Natural killer cell treated with Interleukin-12 subunit alpha and Interleukin-12 subunit beta and Interleukin-15 and Interleukin-18, amount 100 ng/mL, for 72 hours (primary cell): ENCODE results near the gene SH3BGRL2. TPM values are rescaled to one million over a fixed set of nuclear protein-coding genes. Genes with fewer than 3 reads are reported as not detected.
"Not testable (repeated sequence)": the region's sequence is repeated elsewhere in the genome, so short reads cannot be mapped to it uniquely, and the experiment has no call there.

ENCODE experiments used
- ATAC-seq, 2 donors: fragments of 150-1000 bp; cut with Tn5 transposase in 1 of 2; sonication (Bioruptor Pico), chemical (Tn5 transposase) in 1 of 2; 2 replicates each; pipeline ENCODE4 v1.10.0; 2021
- DNase-seq: peaks from one replicate; pipeline ENCODE4 v3.0.0; 2022; ENCODE audit warnings: low spot score
- H3K27ac Mint-ChIP-seq, 2 donors: 1 replicate in 1 of 2; 2 replicates in 1 of 2; pipeline ENCODE4 v1.8.0; 2022; ENCODE audit warnings: mixed read lengths in 2 of 2, mild to moderate bottlenecking in 1 of 2, moderate library complexity in 1 of 2
- H3K27me3 Mint-ChIP-seq, 2 donors: 1 replicate in 1 of 2; 2 replicates in 1 of 2; pipeline ENCODE4 v1.8.0; 2022; ENCODE audit warnings: mixed read lengths in 2 of 2
- H3K36me3 Mint-ChIP-seq: one replicate; pipeline ENCODE4 v1.8.0; 2022; ENCODE audit warnings: mixed read lengths
- H3K4me1 Mint-ChIP-seq, 2 donors: 1 replicate in 1 of 2; 2 replicates in 1 of 2; pipeline ENCODE4 v1.8.0; 2022; ENCODE audit warnings: low read depth in 2 of 2, mixed read lengths in 2 of 2, mild to moderate bottlenecking in 1 of 2
- H3K4me3 Mint-ChIP-seq: one replicate; pipeline ENCODE4 v1.8.0; 2022; ENCODE audit warnings: mixed read lengths
- H3K9me3 Mint-ChIP-seq: 2 replicates; pipeline ENCODE4 v1.8.0; 2022; ENCODE audit warnings: mixed read lengths
- total RNA-seq, 2 donors: library from RNA; stranded (reverse); gene quantifications; one replicate each; pipeline ENCODE4 v1.2.3, GENCODE V29; 2022

The SH3BGRL2 gene
- total RNA-seq, 2 donors from 2014 or later: not detected

- Mint-ChIP-seq H3K4me1 (no peaks in the 10 kb centered on the region), H3K36me3 (no peaks in the 10 kb centered on the region), H3K9me3 (no peaks in the 10 kb centered on the region), H3K27ac (no peak overlapping the region), H3K27me3 (no peaks in the 10 kb centered on the region), H3K4me3 (no peak overlapping the region)
- ATAC-seq (no peak), DNase-seq (no peak)
These were observed 42.8 kb downstream of the SH3BGRL2 start for GRCh38 chr6:79673947-79674346.

DNA sequence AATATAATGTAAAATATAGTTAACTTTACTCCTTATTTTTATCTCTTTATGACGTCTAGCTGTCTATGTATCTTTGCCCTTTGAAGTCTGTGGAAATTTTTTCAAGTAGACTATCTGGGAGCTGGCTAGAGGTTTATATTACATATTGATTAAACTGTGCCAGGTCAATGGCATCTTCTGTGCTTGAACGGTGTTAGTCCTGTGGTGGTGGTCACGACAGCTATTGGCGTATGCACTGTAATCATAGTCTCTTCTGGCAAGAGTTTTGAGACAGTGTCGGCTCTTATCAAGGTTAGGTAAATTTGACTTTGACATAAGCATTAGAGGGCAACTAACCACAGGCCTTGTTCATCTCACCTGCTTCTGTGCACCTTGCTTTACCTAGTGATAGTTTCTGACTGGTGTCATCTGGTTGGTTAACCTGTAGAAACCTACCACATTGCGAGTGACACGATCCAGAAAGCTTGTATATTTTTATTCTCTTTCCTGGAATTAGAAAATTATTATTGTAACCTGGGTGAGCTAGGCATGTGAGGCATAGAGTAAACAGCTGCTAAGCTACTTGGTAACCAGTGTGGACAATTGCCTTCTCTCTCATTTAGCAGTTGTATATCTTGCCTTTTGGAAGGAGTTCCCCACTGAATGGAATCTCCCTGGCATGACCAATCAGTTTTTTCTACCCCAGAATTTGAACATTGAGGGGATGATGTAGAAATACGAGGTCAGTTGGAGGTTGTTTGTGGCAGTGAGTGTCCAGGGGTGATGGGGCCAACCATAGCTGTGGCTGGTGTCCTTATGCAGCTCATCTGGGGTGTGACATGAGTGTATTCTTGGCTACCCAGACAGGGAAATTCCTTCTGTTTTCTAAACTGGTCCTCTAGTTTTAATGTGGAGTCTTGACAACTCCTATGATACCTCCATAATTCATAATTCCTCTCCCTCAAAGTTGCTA lies 45.9 kb downstream of the SH3BGRL2 start:
- Mint-ChIP-seq H3K4me1 (no peaks in the 10 kb centered on the region), H3K9me3 (no peaks in the 10 kb centered on the region), H3K4me3 (no peak overlapping the region), H3K27me3 (no peaks in the 10 kb centered on the region), H3K27ac (no peak overlapping the region), H3K36me3 (no peaks in the 10 kb centered on the region)
- no peak for ATAC-seq
- no peak for DNase-seq

GRCh38 chr6:79682682-79683081 lies 51.6 kb downstream of the SH3BGRL2 start:
- not testable (repeated sequence) for H3K4me3 Mint-ChIP-seq, H3K27ac Mint-ChIP-seq, H3K27me3 Mint-ChIP-seq, DNase-seq, H3K4me1 Mint-ChIP-seq, H3K36me3 Mint-ChIP-seq, H3K9me3 Mint-ChIP-seq, ATAC-seq

DNA sequence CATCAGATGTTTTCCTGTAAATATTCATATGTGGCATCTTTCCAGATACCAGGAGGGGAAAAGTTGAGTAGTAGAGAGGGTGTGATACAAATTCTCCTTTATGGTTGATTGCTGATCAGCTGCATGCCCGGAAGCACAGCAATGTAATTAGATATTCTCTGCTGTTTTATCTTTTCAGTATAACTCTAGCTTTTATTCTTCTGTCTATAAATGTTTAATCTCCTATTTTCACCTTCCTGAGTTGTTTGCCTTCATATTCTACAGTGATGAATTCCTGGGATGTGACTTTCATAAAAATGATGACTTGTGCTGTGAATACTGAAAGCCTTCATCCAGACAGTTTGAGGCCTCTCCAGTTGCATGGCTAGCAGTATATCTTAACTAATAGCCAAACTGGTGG lies 53.7 kb downstream of the SH3BGRL2 start:
- no peak overlapping the region for H3K4me3 Mint-ChIP-seq
- no peak for DNase-seq
- no peaks in the 10 kb centered on the region for H3K4me1 Mint-ChIP-seq
- H3K27me3 Mint-ChIP-seq: no peaks in the 10 kb centered on the region
- no peak for ATAC-seq
- H3K9me3 Mint-ChIP-seq: peaks cover 3% of the 10 kb centered on the region
- no peak overlapping the region for H3K27ac Mint-ChIP-seq
- H3K36me3 Mint-ChIP-seq: no peaks in the 10 kb centered on the region

DNA sequence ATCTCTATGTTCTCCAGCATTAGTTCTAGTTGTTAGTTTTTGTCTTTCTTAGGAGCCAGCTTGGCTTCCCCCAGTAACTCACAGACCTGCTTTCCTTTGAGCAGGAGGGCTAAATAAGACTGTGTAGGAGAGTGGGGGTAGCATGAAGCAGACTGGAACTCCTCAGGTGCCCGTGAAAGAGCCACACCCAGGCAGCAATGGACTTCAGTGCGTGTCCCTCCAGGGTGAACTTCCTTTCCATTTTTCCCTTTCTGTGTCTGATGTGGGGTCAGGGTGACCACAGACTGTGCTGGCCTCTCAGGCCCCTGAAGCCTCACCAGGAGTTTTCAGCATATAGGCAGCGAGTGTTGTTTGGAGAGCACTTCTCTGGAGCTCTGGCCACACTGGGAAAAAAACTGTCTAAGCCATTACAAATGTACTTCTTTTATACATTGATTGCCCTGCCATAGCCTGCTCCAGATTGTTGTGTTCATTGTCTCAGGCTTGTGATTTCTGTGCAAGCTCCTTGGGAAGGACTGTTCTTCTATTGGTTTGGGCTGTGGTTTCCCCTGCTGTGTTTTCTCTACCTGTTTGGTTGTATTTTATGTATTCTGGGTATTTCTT lies 55.7 kb downstream of the SH3BGRL2 start:
- Mint-ChIP-seq H3K36me3 (no peaks in the 10 kb centered on the region), H3K27ac (no peak overlapping the region), H3K9me3 (peaks cover 3% of the 10 kb centered on the region), H3K4me3 (no peak overlapping the region), H3K4me1 (no peaks in the 10 kb centered on the region), H3K27me3 (no peaks in the 10 kb centered on the region)
- DNase-seq (no peak), ATAC-seq (no peak)

DNA sequence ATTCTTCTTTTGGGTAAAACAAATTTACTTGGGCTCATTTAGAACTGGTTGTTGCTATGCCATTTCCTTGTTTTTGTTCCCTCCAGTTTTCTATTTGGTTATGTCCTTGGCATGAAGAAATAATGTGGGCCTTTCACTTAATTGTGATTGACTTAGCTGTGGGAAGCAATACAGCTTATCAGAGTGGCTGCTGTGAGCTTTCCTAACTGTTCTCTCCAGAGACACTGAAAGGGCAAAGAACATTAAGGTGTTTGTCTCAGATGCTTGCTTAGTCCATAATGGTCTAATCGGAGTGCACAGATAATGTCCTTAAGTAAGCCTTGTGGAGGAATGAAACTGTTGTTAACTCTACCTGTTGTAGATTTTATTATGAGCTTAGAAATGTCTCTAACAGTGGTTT lies 56.6 kb downstream of the SH3BGRL2 start:
- Mint-ChIP-seq H3K4me1 (no peaks in the 10 kb centered on the region), H3K27ac (no peak overlapping the region), H3K27me3 (no peaks in the 10 kb centered on the region), H3K36me3 (no peaks in the 10 kb centered on the region), H3K9me3 (peaks cover 3% of the 10 kb centered on the region), H3K4me3 (no peak overlapping the region)
- DNase-seq: no peak
- ATAC-seq: no peak

GRCh38 chr6:79694156-79694555 lies 63.0 kb downstream of the SH3BGRL2 start:
- H3K4me3 Mint-ChIP-seq: no peak overlapping the region
- H3K4me1 Mint-ChIP-seq: no peaks in the 10 kb centered on the region
- H3K36me3 Mint-ChIP-seq: no peaks in the 10 kb centered on the region
- ATAC-seq (no peak), DNase-seq (no peak)
- H3K27me3 Mint-ChIP-seq: no peaks in the 10 kb centered on the region
- H3K27ac Mint-ChIP-seq: no peak overlapping the region
- H3K9me3 Mint-ChIP-seq: peaks cover 4% of the 10 kb centered on the region

DNA sequence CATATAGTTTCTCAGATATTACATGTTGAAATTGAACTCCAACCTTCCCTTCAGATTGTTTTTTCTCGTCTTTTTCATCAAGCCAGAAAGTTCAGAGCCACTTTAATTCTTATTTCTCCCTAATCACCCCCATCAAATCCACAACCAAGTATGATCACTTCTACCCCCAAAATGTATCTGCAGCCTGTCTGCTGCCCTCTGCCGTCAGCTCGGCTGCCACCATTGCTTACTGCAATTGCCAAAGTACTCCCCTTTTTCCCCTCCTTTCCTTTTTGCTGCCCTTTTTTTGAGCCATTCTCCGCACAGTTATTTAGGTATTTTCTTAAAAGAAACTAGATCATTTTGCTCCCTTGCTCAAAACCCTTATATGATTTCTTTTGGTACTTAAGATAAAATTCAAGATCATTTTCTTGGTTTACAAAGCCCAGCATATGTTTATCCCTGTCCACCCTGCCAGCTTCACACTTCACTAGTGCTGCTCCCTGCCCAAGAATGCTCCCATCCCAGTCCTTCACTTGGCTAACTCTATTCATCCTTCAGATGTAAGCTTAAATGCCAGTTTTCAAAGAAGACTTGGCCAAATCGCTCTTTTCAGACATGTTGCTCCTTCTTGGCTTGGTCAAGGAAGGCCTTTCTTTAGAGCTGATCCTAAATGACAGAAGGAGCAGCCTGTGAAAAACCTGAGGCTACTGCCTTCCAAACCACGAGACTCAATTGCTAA lies 63.7 kb downstream of the SH3BGRL2 start:
- no peaks in the 10 kb centered on the region for H3K4me1 Mint-ChIP-seq
- H3K27me3 Mint-ChIP-seq: no peaks in the 10 kb centered on the region
- H3K9me3 Mint-ChIP-seq: peaks cover 4% of the 10 kb centered on the region
- H3K36me3 Mint-ChIP-seq: no peaks in the 10 kb centered on the region
- DNase-seq (no peak), ATAC-seq (no peak)
- H3K4me3 Mint-ChIP-seq: no peak overlapping the region
- no peak overlapping the region for H3K27ac Mint-ChIP-seq

GRCh38 chr6:79697430-79697829 lies 66.3 kb downstream of the SH3BGRL2 start:
- H3K4me1 Mint-ChIP-seq: no peaks in the 10 kb centered on the region
- ATAC-seq: no peak

GRCh38 chr6:79699606-79700005 lies 68.5 kb downstream of the SH3BGRL2 start:
- H3K4me3 Mint-ChIP-seq: no peak overlapping the region
- ATAC-seq: no peak
- no peaks in the 10 kb centered on the region for H3K9me3 Mint-ChIP-seq
- no peaks in the 10 kb centered on the region for H3K36me3 Mint-ChIP-seq
- H3K27ac Mint-ChIP-seq: no peak overlapping the region
- H3K4me1 Mint-ChIP-seq: peaks cover 0 to 5% of the 10 kb centered on the region in 2 donors
- DNase-seq: no peak
- peaks cover 0 to 5% of the 10 kb centered on the region in 2 donors for H3K27me3 Mint-ChIP-seq

More at GRCh38 chr6:79697430-79697829, 66.3 kb downstream of the SH3BGRL2 start:
- no peaks in the 10 kb centered on the region for H3K36me3 Mint-ChIP-seq
- no peaks in the 10 kb centered on the region for H3K27me3 Mint-ChIP-seq
- no peak overlapping the region for H3K27ac Mint-ChIP-seq
- peaks cover 4% of the 10 kb centered on the region for H3K9me3 Mint-ChIP-seq
- DNase-seq: no peak
- H3K4me3 Mint-ChIP-seq: no peak overlapping the region

GRCh38 chr6:79702691-79703090 lies 71.6 kb downstream of the SH3BGRL2 start:
- DNase-seq: no peak
- H3K4me3 Mint-ChIP-seq: no peak overlapping the region

DNA sequence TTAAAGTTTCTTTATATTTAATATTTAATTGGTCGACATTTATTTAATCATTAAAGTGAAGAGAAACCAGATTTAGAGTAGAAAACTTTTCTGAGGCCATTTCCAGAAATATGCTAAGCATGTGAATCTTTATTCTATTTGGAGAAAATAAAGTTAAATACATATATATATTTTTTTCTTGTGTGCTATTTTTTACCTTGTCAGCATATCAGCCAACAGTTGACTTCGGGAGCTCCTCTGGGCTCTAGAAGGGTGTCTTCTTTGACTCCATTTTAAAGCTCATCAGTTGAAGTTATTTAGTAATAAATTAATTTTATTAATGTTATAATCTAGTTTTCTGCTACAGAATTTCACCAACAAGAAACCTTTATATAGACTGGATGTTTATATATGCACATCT lies 73.1 kb downstream of the SH3BGRL2 start:
- H3K4me1 Mint-ChIP-seq: peaks cover 0 to 5% of the 10 kb centered on the region in 2 donors
- no peaks in the 10 kb centered on the region for H3K9me3 Mint-ChIP-seq
- no peak overlapping the region for H3K27ac Mint-ChIP-seq
- no peak for ATAC-seq
- no peaks in the 10 kb centered on the region for H3K36me3 Mint-ChIP-seq
- H3K27me3 Mint-ChIP-seq: peaks cover 0 to 5% of the 10 kb centered on the region in 2 donors
- DNase-seq: no peak
- H3K4me3 Mint-ChIP-seq: no peak overlapping the region

More at GRCh38 chr6:79702691-79703090, 71.6 kb downstream of the SH3BGRL2 start:
- no peaks in the 10 kb centered on the region for H3K9me3 Mint-ChIP-seq
- ATAC-seq: peak; percentile 46 to 48
- H3K27me3 Mint-ChIP-seq: peaks cover 0 to 5% of the 10 kb centered on the region in 2 donors
- H3K4me1 Mint-ChIP-seq: peaks cover 0 to 5% of the 10 kb centered on the region in 2 donors
- no peak overlapping the region for H3K27ac Mint-ChIP-seq
- no peaks in the 10 kb centered on the region for H3K36me3 Mint-ChIP-seq

DNA sequence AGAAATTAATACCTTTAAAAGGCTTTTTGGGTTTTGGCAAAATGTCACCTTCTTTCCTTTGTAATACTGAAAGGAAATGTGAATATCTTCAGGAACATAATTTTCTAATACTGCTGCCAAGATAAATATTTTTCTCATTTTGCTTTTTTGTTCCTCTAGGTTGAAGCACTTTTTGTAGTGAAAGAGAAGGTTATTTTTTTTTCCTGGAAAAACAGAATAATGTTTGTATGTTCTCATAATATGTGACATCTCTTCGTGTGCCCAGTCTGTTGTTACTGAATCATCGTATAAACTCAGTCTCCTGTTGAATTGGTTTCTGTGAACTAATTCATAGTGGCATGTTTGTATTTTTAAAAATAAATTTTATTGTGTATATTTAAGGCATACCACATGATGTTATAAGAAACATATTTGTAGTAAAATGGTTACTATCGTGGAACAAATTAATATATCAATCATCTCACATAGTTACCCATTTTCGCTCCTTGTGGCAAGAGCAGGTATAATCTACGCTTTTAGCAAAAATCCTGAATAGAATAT lies 74.4 kb downstream of the SH3BGRL2 start:
- Mint-ChIP-seq H3K4me3 (no peak overlapping the region), H3K4me1 (peaks cover 0 to 5% of the 10 kb centered on the region in 2 donors), H3K9me3 (no peaks in the 10 kb centered on the region), H3K27ac (no peak overlapping the region), H3K27me3 (peaks cover 0 to 5% of the 10 kb centered on the region in 2 donors), H3K36me3 (no peaks in the 10 kb centered on the region)
- ATAC-seq (no peak), DNase-seq (no peak)
